SK-N-SH treated with all-trans-retinoic acid at 6 μM for 48 hours (cell line): ENCODE measurements around the gene HCN2.

Source experiments
- ATAC-seq: fragments of 200-7000 bp; cut with Tn5 transposase; 3 replicates; pipeline ENCODE4 v1.9.1; 2020; ENCODE audit warnings: mild to moderate bottlenecking, moderate library complexity
- ARNTL ChIP-seq: fragments of 450-650 bp; formaldehyde crosslinking; IDR thresholded peaks from 2 replicates; pipeline ENCODE4 v1.5.0; 2020; ENCODE audit warnings: low read depth, mild to moderate bottlenecking, moderate library complexity, borderline replicate concordance
- BACH2 ChIP-seq: fragments of 250-450 bp; sonication (Bioruptor Pico); IDR thresholded peaks from 2 replicates; pipeline ENCODE4 v1.9.0; 2021; ENCODE audit warnings: mild to moderate bottlenecking, borderline replicate concordance
- CREB5 ChIP-seq: fragments of 250-450 bp; sonication (Bioruptor Pico); IDR thresholded peaks from 2 replicates; pipeline ENCODE4 v1.5.1; 2020; ENCODE audit warnings: low read depth, mild to moderate bottlenecking, moderate library complexity
- CSDC2 ChIP-seq: fragments of 250-450 bp; sonication (Bioruptor Pico); IDR thresholded peaks from 2 replicates; pipeline ENCODE4 v1.5.0; 2020; ENCODE audit warnings: mild to moderate bottlenecking, moderate library complexity
- CSRNP3 ChIP-seq: fragments of 250-450 bp; sonication (Bioruptor Pico); IDR thresholded peaks from 2 replicates; pipeline ENCODE4 v1.5.1; 2021; ENCODE audit warnings: mild to moderate bottlenecking, moderate library complexity
- ESRRG ChIP-seq: fragments of 250-450 bp; sonication (Bioruptor Pico); IDR thresholded peaks from 2 replicates; pipeline ENCODE4 v1.6.1; 2021; ENCODE audit warnings: mild to moderate bottlenecking
- GLIS3 ChIP-seq: fragments of 250-450 bp; sonication (Bioruptor Pico); IDR thresholded peaks from 2 replicates; pipeline ENCODE4 v1.5.0; 2020; ENCODE audit warnings: mild to moderate bottlenecking, moderate library complexity
- OSR1 ChIP-seq: fragments of 250-450 bp; sonication (Bioruptor Pico); IDR thresholded peaks from 2 replicates; pipeline ENCODE4 v1.8.0; 2022; ENCODE audit warnings: moderate library complexity, mild to moderate bottlenecking, inconsistent platforms
- PATZ1 ChIP-seq: fragments of 250-450 bp; sonication (Bioruptor Pico); IDR thresholded peaks from 2 replicates; pipeline ENCODE4 v1.8.0; 2020; ENCODE audit warnings: mild to moderate bottlenecking, moderate library complexity, borderline replicate concordance
- POU6F1 ChIP-seq: fragments of 250-450 bp; sonication (Bioruptor Pico); IDR thresholded peaks from 2 replicates; pipeline ENCODE4 v1.8.0; 2021; ENCODE audit warnings: low read depth, mild to moderate bottlenecking, moderate library complexity, borderline replicate concordance
- PPARA ChIP-seq: fragments of 250-450 bp; sonication (Bioruptor Pico); IDR thresholded peaks from 2 replicates; pipeline ENCODE4 v1.5.0; 2020; ENCODE audit warnings: mild to moderate bottlenecking, borderline replicate concordance
- RARB ChIP-seq: fragments of 250-450 bp; sonication (Bioruptor Pico); IDR thresholded peaks from 2 replicates; pipeline ENCODE4 v1.8.0; 2021; ENCODE audit warnings: mild to moderate bottlenecking, moderate library complexity
- SNAI2 ChIP-seq: fragments of 250-450 bp; sonication (Bioruptor Pico); IDR thresholded peaks from 2 replicates; pipeline ENCODE4 v1.5.0; 2020; ENCODE audit warnings: mild to moderate bottlenecking, moderate library complexity
- TCF4 ChIP-seq: fragments of 250-450 bp; sonication (Bioruptor Pico); IDR thresholded peaks from 2 replicates; pipeline ENCODE4 v1.8.0; 2021; ENCODE audit warnings: mild to moderate bottlenecking, moderate library complexity, borderline replicate concordance
- TOX ChIP-seq: fragments of 250-450 bp; sonication (Bioruptor Pico); IDR thresholded peaks from 2 replicates; pipeline ENCODE4 v1.8.0; 2021; ENCODE audit warnings: mild to moderate bottlenecking, moderate library complexity, borderline replicate concordance
- TSHZ2 ChIP-seq: fragments of 250-450 bp; sonication (Bioruptor Pico); IDR thresholded peaks from 2 replicates; pipeline ENCODE4 v1.5.0; 2020; ENCODE audit warnings: mild to moderate bottlenecking, moderate library complexity
- ZC3H10 ChIP-seq: fragments of 250-450 bp; sonication (Bioruptor Pico); IDR thresholded peaks from 2 replicates; pipeline ENCODE4 v1.5.1; 2021; ENCODE audit warnings: mild to moderate bottlenecking, moderate library complexity
- ZFP3 ChIP-seq: fragments of 250-450 bp; sonication (Bioruptor Pico); IDR thresholded peaks from 2 replicates; pipeline ENCODE4 v1.5.0; 2020; ENCODE audit warnings: mild to moderate bottlenecking, moderate library complexity
- ZFP30 ChIP-seq: fragments of 450-650 bp; formaldehyde crosslinking; IDR thresholded peaks from 2 replicates; pipeline ENCODE4 v1.5.0; 2022; ENCODE audit warnings: mild to moderate bottlenecking, moderate library complexity
- ZNF565 ChIP-seq: fragments of 450-650 bp; formaldehyde crosslinking; conservative IDR thresholded peaks from 2 replicates; pipeline ENCODE4 v1.5.0; 2020; ENCODE audit warnings: low read depth, mild to moderate bottlenecking, moderate library complexity
- ZNF70 ChIP-seq: fragments of 450-650 bp; formaldehyde crosslinking; IDR thresholded peaks from 2 replicates; pipeline ENCODE4 v1.5.0; 2020; ENCODE audit warnings: mild to moderate bottlenecking, moderate library complexity

The HCN2 gene

GRCh38 chr19:593055-593454, 3.4 kb downstream of the HCN2 start:
- TF ChIP-seq GLIS3 (no peak), ZC3H10 (no peak), RARB (no peak)
- ATAC-seq = no peak

GRCh38 chr19:593505-593904, 3.8 kb downstream of the HCN2 start:
- no peak for TF ChIP-seq ESRRG (CRISPR knock-in tag)
- TF ChIP-seq ARNTL (CRISPR knock-in tag) = no peak
- TF ChIP-seq PPARA = no peak
- TF ChIP-seq ZNF70 = no peak
- no peak for TF ChIP-seq TCF4 (CRISPR knock-in tag)
- TF ChIP-seq CSRNP3 (CRISPR knock-in tag) = no peak
- ATAC-seq = no peak

GRCh38 chr19:594265-594870, 4.7 kb downstream of the HCN2 start:
- no peak for ATAC-seq
- no peak for TF ChIP-seq ZNF565 (CRISPR knock-in tag)
- no peak for TF ChIP-seq PPARA
- TF ChIP-seq ARNTL (CRISPR knock-in tag) = no peak
- no peak for TF ChIP-seq TOX (CRISPR knock-in tag)
- no peak for TF ChIP-seq SNAI2 (CRISPR knock-in tag)
- TF ChIP-seq, all 23 proteins: peak for 0

GRCh38 chr19:595326-596262, 5.9 kb downstream of the HCN2 start:
- TF ChIP-seq OSR1 = no peak
- no peak for TF ChIP-seq ESRRG (CRISPR knock-in tag)
- no peak for TF ChIP-seq PPARA
- TF ChIP-seq ZNF565 (CRISPR knock-in tag) = no peak
- no peak for TF ChIP-seq ZC3H10
- TF ChIP-seq TSHZ2 (CRISPR knock-in tag) = no peak
- no peak for TF ChIP-seq SNAI2 (CRISPR knock-in tag)
- TF ChIP-seq PATZ1 = no peak
- TF ChIP-seq POU6F1 (CRISPR knock-in tag) = no peak
- no peak for TF ChIP-seq BACH2 (CRISPR knock-in tag)
- TF ChIP-seq ZFP30 (CRISPR knock-in tag) = no peak
- TF ChIP-seq CREB5 (CRISPR knock-in tag) = no peak
- TF ChIP-seq ZFP3 (CRISPR knock-in tag) = no peak
- TF ChIP-seq CSDC2 (CRISPR knock-in tag) = no peak
- no peak for TF ChIP-seq ARNTL (CRISPR knock-in tag)
- no peak for TF ChIP-seq CSRNP3 (CRISPR knock-in tag)
- no peak for ATAC-seq
